IMR-90 (cell line): ENCODE data around the gene CARM1. TPM values are rescaled to one million over a fixed set of nuclear protein-coding genes. Genes with fewer than 3 reads are reported as not detected.

Experiments
- ATAC-seq: fragments of 200-7000 bp; cut with Tn5 transposase; 2 replicates; pipeline ENCODE4 v1.9.1; 2020; ENCODE audit warnings: low read depth, mild to moderate bottlenecking, moderate library complexity
- BruUV-seq: library from RNA; stranded (reverse); fragments of 400-500 nt; replicated peaks from 2 replicates; lab custom pipeline; 2021; lab: Mats Ljungman, UMichigan
- CTCF ChIA-PET: fragments of 300-600 bp; formaldehyde crosslinking; extraction: SDS; loops from one replicate; lab custom pipeline; 2021; ENCODE audit warnings: antibody characterized with exemption; lab: Yijun Ruan, JAX
- POLR2A ChIA-PET: fragments of 300-600 bp; sonication (Branson Sonifier 250); formaldehyde crosslinking; loops from one replicate; lab custom pipeline; 2022; ENCODE audit warnings: antibody characterized with exemption; ENCODE audit not compliant: unreplicated experiment; lab: Charles Lee
- DNase-seq: peaks from one replicate; pipeline ENCODE4 v3.0.0; 2013
- H2AFZ ChIP-seq: replicated peaks from 2 replicates; pipeline ENCODE3; 2013; ENCODE audit warnings: low read length, mild to moderate bottlenecking; ENCODE audit not compliant: poor library complexity
- H2AK5ac ChIP-seq: 2 replicates; pipeline ENCODE4 v1.6.1; 2013; ENCODE audit warnings: low read depth, low read length, inconsistent platforms
- H2AK9ac ChIP-seq: replicated peaks from 2 replicates; pipeline ENCODE3; 2013; ENCODE audit warnings: mild to moderate bottlenecking, low read depth, low read length, moderate library complexity; ENCODE audit not compliant: poor library complexity
- H2BK120ac ChIP-seq: 2 replicates; pipeline ENCODE4 v1.6.1; 2013; ENCODE audit warnings: low read depth, low read length, inconsistent platforms
- H2BK15ac ChIP-seq: 3 replicates; pipeline ENCODE4 v1.6.1; 2013; ENCODE audit warnings: low read depth, low read length, inconsistent platforms
- H2BK20ac ChIP-seq: 2 replicates; pipeline ENCODE4 v1.6.1; 2013; ENCODE audit warnings: low read depth, mild to moderate bottlenecking, inconsistent platforms, low read length, moderate library complexity
- H2BK5ac ChIP-seq: 2 replicates; pipeline ENCODE4 v1.6.1; 2013; ENCODE audit warnings: mild to moderate bottlenecking, low read depth, low read length, inconsistent platforms; ENCODE audit not compliant: poor library complexity, severe bottlenecking
- H3K14ac ChIP-seq: replicated peaks from 2 replicates; pipeline ENCODE4 v1.6.1; 2013; ENCODE audit warnings: low read depth, low read length, inconsistent platforms
- H3K18ac ChIP-seq: 2 replicates; pipeline ENCODE4 v1.6.1; 2013; ENCODE audit warnings: low read depth, low read length, control low read depth
- H3K23ac ChIP-seq: 2 replicates; pipeline ENCODE4 v1.6.1; 2013; ENCODE audit warnings: low read depth, low read length, inconsistent platforms
- H3K27ac ChIP-seq: 2 replicates; pipeline ENCODE4 v1.5.1; 2013; ENCODE audit warnings: mild to moderate bottlenecking, control low read depth, low read length; ENCODE audit not compliant: insufficient read depth
- H3K27me3 ChIP-seq: 2 replicates; pipeline ENCODE4 v1.6.1; 2013; ENCODE audit warnings: low read length; ENCODE audit not compliant: control insufficient read depth, insufficient read depth
- H3K36me3 ChIP-seq: 2 replicates; pipeline ENCODE4 v1.6.1; 2013; ENCODE audit warnings: low read length, mixed read lengths; ENCODE audit not compliant: control insufficient read depth, insufficient read depth
- H3K4ac ChIP-seq: 2 replicates; pipeline ENCODE4 v1.6.1; 2013; ENCODE audit warnings: low read depth, low read length, inconsistent platforms
- H3K4me1 ChIP-seq: 2 replicates; pipeline ENCODE4 v1.6.1; 2013; ENCODE audit warnings: low read length, mixed read lengths; ENCODE audit not compliant: control insufficient read depth, insufficient read depth
- H3K4me2 ChIP-seq: 2 replicates; pipeline ENCODE4 v1.6.1; 2013; ENCODE audit warnings: low read depth, mild to moderate bottlenecking, control low read depth, low read length, moderate library complexity
- H3K4me3 ChIP-seq: 2 replicates; pipeline ENCODE4 v1.5.1; 2013; ENCODE audit warnings: low read depth, mild to moderate bottlenecking, control low read depth, low read length, moderate library complexity; ENCODE audit not compliant: insufficient read depth
- H3K56ac ChIP-seq: 2 replicates; pipeline ENCODE4 v1.6.1; 2013; ENCODE audit warnings: low read length, inconsistent platforms; ENCODE audit not compliant: insufficient read depth; ENCODE audit errors: extremely low read depth
- H3K79me1 ChIP-seq, 2 experiments: 2 replicates each; pipeline ENCODE4 v1.6.1; 2013; ENCODE audit warnings: low read length in 2 of 2, inconsistent platforms in 1 of 2, low read depth in 1 of 2
- H3K9ac ChIP-seq: 2 replicates; pipeline ENCODE4 v1.6.1; 2013; ENCODE audit warnings: low read depth, low read length, control low read depth
- H3K9me1 ChIP-seq: 2 replicates; pipeline ENCODE4 v1.6.1; 2013; ENCODE audit warnings: low read length, inconsistent platforms; ENCODE audit not compliant: insufficient read depth
- H3K9me3 ChIP-seq: 2 replicates; pipeline ENCODE4 v1.6.1; 2013; ENCODE audit warnings: low read length; ENCODE audit not compliant: control insufficient read depth, insufficient read depth
- H4K20me1 ChIP-seq: 2 replicates; pipeline ENCODE4 v1.6.1; 2013; ENCODE audit warnings: low read length, inconsistent platforms; ENCODE audit not compliant: insufficient read depth
- H4K5ac ChIP-seq: 2 replicates; pipeline ENCODE4 v1.6.1; 2013; ENCODE audit warnings: mild to moderate bottlenecking, low read depth, low read length, control low read depth
- H4K8ac ChIP-seq, 2 experiments: 2 replicates each; pipeline ENCODE4 v1.6.1; 2013; ENCODE audit warnings: low read depth in 2 of 2, low read length in 2 of 2, control low read depth in 1 of 2, inconsistent platforms in 1 of 2
- H4K91ac ChIP-seq: 2 replicates; pipeline ENCODE4 v1.6.1; 2013; ENCODE audit warnings: low read depth, low read length, inconsistent platforms; ENCODE audit not compliant: insufficient read depth
- WGBS, 2 experiments: methylation state at CpG; one replicate each; pipeline versions ENCODE4 v1.1.5 to v1.1.7; 2013; ENCODE audit warnings: missing lambda C conversion rate in 2 of 2; ENCODE audit not compliant: insufficient read length in 1 of 2; ENCODE audit errors: extremely low coverage in 2 of 2; 5-methylcytosine and 5-hydroxymethylcytosine counted together
- dilution Hi-C: fragments of 300-500 bp; cut with HindIII; formaldehyde crosslinking; loops from one replicate; pipeline ENCODE4 v1.14.3; 2018; ENCODE audit warnings: low sequenced_read_pairs; ENCODE audit not compliant: unreplicated experiment
- in situ Hi-C: fragments of 300-500 bp; cut with MboI; formaldehyde crosslinking; loops from 3 replicates; pipeline ENCODE4 v1.14.3; 2019; ENCODE audit warnings: low sequenced_read_pairs, inconsistent platforms, mixed read lengths
- intact Hi-C: fragments of 100-400 bp; cut with micrococcal nuclease; formaldehyde crosslinking; loops from 2 replicates; pipeline ENCODE4 v1.10.0; 2022
- polyA plus RNA-seq, 3 experiments: library from polyadenylated mRNA; depleted of rRNA; stranded (reverse); fragments of >200 nt; gene quantifications; 2 replicates each; pipeline ENCODE4 v1.2.3, GENCODE V29; 2012; ENCODE audit warnings: low replicate concordance in 1 of 3
- total RNA-seq: library from RNA; depleted of rRNA; stranded (reverse); fragments of >200 nt; gene quantifications from 2 replicates; pipeline ENCODE4 v1.2.3, GENCODE V29; 2012
- TF ChIP-seq, protein P1 (sequence below): fragments of 150-350 bp; IDR thresholded peaks from 2 replicates; pipeline ENCODE4 v1.6.1; 2016; ENCODE audit warnings: low read depth, mild to moderate bottlenecking, low read length, moderate library complexity, borderline replicate concordance
- TF ChIP-seq, protein P2 (sequence below): fragments of 150-350 bp; IDR thresholded peaks from 2 replicates; pipeline ENCODE4 v1.6.1; 2017; ENCODE audit warnings: mild to moderate bottlenecking, antibody characterized with exemption, low read length, low read depth

Gene CARM1
- total and polyA plus RNA-seq, 2 of the 4 experiments (the other 2 are of a cell fraction), result 20.3 to 67.1 TPM

DNA sequence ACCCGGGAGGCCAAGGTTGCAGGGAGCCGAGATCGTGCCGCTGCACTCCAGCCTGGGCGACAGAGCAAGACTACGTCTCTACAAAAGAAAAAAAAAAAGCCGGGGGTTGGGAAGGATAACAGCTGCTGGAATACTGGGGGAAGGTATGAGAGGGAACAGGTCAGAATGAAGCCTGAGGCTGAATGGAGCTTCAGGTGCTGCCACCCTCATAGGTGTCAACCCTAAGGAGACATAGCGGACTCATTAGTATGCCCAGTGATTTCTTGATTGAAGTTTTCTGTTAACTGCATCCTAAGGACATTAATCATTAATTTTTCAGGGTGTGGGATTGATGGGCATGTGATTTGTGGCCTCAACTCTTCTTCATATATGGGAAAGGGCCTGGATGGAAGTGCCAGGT lies 95.5 kb downstream of the CARM1 start:
- Histone ChIP-seq H2AK5ac (no peak overlapping the region), H3K9ac (no peak overlapping the region), H3K18ac (no peak overlapping the region), H3K9me3 (no peaks in the 10 kb centered on the region), H4K5ac (no peak overlapping the region), H3K4me3 (no peak overlapping the region), H2BK5ac (no peak overlapping the region), H3K23ac (no peak overlapping the region), H3K27ac (no peak overlapping the region), H2BK20ac (no peak overlapping the region), H3K4ac (no peak overlapping the region), H2AFZ (no peak overlapping the region), H4K91ac (no peak overlapping the region), H3K4me1 (peaks cover 9% of the 10 kb centered on the region), H4K20me1 (peaks cover 87% of the 10 kb centered on the region), H2BK120ac (no peak overlapping the region), H3K79me1 (peaks cover 0 to 64% of the 10 kb centered on the region in 2 experiments; a peak in 3 of 4 replicates), H3K14ac (no peak overlapping the region), H4K8ac (no peak overlapping the region), H2BK15ac (no peak overlapping the region), H2AK9ac (no peak overlapping the region), H3K4me2 (no peak overlapping the region), H3K36me3 (no peaks in the 10 kb centered on the region), H3K56ac (no peak overlapping the region), H3K9me1 (peaks cover 25% of the 10 kb centered on the region), H3K27me3 (no peaks in the 10 kb centered on the region)
- BruUV-seq, result no TSS peak
- POLR2A ChIA-PET, result no interaction called here
- CTCF ChIA-PET, result no interaction called here
- DNase-seq (no peak), ATAC-seq (no peak)
- TF ChIP-seq, protein P1, sequence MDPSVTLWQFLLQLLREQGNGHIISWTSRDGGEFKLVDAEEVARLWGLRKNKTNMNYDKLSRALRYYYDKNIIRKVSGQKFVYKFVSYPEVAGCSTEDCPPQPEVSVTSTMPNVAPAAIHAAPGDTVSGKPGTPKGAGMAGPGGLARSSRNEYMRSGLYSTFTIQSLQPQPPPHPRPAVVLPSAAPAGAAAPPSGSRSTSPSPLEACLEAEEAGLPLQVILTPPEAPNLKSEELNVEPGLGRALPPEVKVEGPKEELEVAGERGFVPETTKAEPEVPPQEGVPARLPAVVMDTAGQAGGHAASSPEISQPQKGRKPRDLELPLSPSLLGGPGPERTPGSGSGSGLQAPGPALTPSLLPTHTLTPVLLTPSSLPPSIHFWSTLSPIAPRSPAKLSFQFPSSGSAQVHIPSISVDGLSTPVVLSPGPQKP, result no peak
- TF ChIP-seq, protein P2, sequence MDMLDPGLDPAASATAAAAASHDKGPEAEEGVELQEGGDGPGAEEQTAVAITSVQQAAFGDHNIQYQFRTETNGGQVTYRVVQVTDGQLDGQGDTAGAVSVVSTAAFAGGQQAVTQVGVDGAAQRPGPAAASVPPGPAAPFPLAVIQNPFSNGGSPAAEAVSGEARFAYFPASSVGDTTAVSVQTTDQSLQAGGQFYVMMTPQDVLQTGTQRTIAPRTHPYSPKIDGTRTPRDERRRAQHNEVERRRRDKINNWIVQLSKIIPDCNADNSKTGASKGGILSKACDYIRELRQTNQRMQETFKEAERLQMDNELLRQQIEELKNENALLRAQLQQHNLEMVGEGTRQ, result no peak
- dilution Hi-C loops, result no loop called here
- 92% methylated on average over 6 of the region's 8 CpGs; no CpG with 5 or more reads in 1 of the 2 experiments for WGBS, 2 experiments
- in situ Hi-C loops, result no loop called here
- intact Hi-C loops, result no loop called here
